Activated naive CD4-positive, alpha-beta T cell treated with anti-CD3 and anti-CD28 coated beads, Interleukin-2, amount 50 U/mL, for 24 hours (primary cell): ENCODE data around the gene PRKCE.

ENCODE experiments used
- H3K27ac Mint-ChIP-seq: one replicate; pipeline ENCODE4 v1.8.0; 2021; ENCODE audit warnings: mild to moderate bottlenecking, mixed read lengths
- H3K27me3 Mint-ChIP-seq: one replicate; pipeline ENCODE4 v1.8.0; 2021; ENCODE audit warnings: mixed read lengths
- H3K36me3 Mint-ChIP-seq: one replicate; pipeline ENCODE4 v1.8.0; 2021; ENCODE audit warnings: mixed read lengths
- H3K4me1 Mint-ChIP-seq: one replicate; pipeline ENCODE4 v1.8.0; 2021; ENCODE audit warnings: mixed read lengths
- H3K4me3 Mint-ChIP-seq: one replicate; pipeline ENCODE4 v1.8.0; 2021; ENCODE audit warnings: mild to moderate bottlenecking, mixed read lengths
- H3K9me3 Mint-ChIP-seq: one replicate; pipeline ENCODE4 v1.8.0; 2021; ENCODE audit warnings: mixed read lengths

The PRKCE gene

GRCh38 chr2:45968946-45969584 is 317.6 kb downstream of the PRKCE start:
- H3K27ac Mint-ChIP-seq = no peak overlapping the region
- H3K4me3 Mint-ChIP-seq = no peak overlapping the region
- H3K27me3 Mint-ChIP-seq = no peaks in the 10 kb centered on the region
- peaks cover 11% of the 10 kb centered on the region for H3K4me1 Mint-ChIP-seq
- no peaks in the 10 kb centered on the region for H3K36me3 Mint-ChIP-seq
- H3K9me3 Mint-ChIP-seq = no peaks in the 10 kb centered on the region

GRCh38 chr2:45973426-45973825 is 322.0 kb downstream of the PRKCE start:
- H3K4me3 Mint-ChIP-seq = no peak overlapping the region
- H3K36me3 Mint-ChIP-seq = no peaks in the 10 kb centered on the region
- H3K27me3 Mint-ChIP-seq = no peaks in the 10 kb centered on the region
- no peak overlapping the region for H3K27ac Mint-ChIP-seq
- no peaks in the 10 kb centered on the region for H3K9me3 Mint-ChIP-seq
- H3K4me1 Mint-ChIP-seq = no peaks in the 10 kb centered on the region

GRCh38 chr2:45974056-45974455 is 322.6 kb downstream of the PRKCE start:
- H3K27ac Mint-ChIP-seq = no peak overlapping the region
- H3K27me3 Mint-ChIP-seq = no peaks in the 10 kb centered on the region
- H3K4me3 Mint-ChIP-seq = no peak overlapping the region
- no peaks in the 10 kb centered on the region for H3K4me1 Mint-ChIP-seq
- no peaks in the 10 kb centered on the region for H3K9me3 Mint-ChIP-seq
- no peaks in the 10 kb centered on the region for H3K36me3 Mint-ChIP-seq

- no peaks in the 10 kb centered on the region for H3K36me3 Mint-ChIP-seq
- no peaks in the 10 kb centered on the region for H3K9me3 Mint-ChIP-seq
- H3K27ac Mint-ChIP-seq = no peak overlapping the region
- no peaks in the 10 kb centered on the region for H3K4me1 Mint-ChIP-seq
- H3K27me3 Mint-ChIP-seq = no peaks in the 10 kb centered on the region
- H3K4me3 Mint-ChIP-seq = no peak overlapping the region
Measured at GRCh38 chr2:45974762-45975408, 323.4 kb downstream of the PRKCE start.

GRCh38 chr2:45975752-45976517 is 324.5 kb downstream of the PRKCE start:
- H3K4me1 Mint-ChIP-seq = no peaks in the 10 kb centered on the region
- no peaks in the 10 kb centered on the region for H3K27me3 Mint-ChIP-seq
- H3K9me3 Mint-ChIP-seq = no peaks in the 10 kb centered on the region
- no peak overlapping the region for H3K4me3 Mint-ChIP-seq
- H3K36me3 Mint-ChIP-seq = no peaks in the 10 kb centered on the region
- no peak overlapping the region for H3K27ac Mint-ChIP-seq

- no peak overlapping the region for H3K4me3 Mint-ChIP-seq
- no peak overlapping the region for H3K27ac Mint-ChIP-seq
- H3K9me3 Mint-ChIP-seq = no peaks in the 10 kb centered on the region
- no peaks in the 10 kb centered on the region for H3K27me3 Mint-ChIP-seq
- H3K36me3 Mint-ChIP-seq = no peaks in the 10 kb centered on the region
- no peaks in the 10 kb centered on the region for H3K4me1 Mint-ChIP-seq
Measured at GRCh38 chr2:45978302-45978859, 326.9 kb downstream of the PRKCE start.

GRCh38 chr2:45979065-45979464 is 327.6 kb downstream of the PRKCE start:
- H3K9me3 Mint-ChIP-seq = no peaks in the 10 kb centered on the region
- H3K4me3 Mint-ChIP-seq = no peak overlapping the region
- H3K4me1 Mint-ChIP-seq = no peaks in the 10 kb centered on the region
- no peaks in the 10 kb centered on the region for H3K27me3 Mint-ChIP-seq
- H3K36me3 Mint-ChIP-seq = no peaks in the 10 kb centered on the region
- no peak overlapping the region for H3K27ac Mint-ChIP-seq

GRCh38 chr2:45980161-45980865 is 328.8 kb downstream of the PRKCE start:
- Mint-ChIP-seq H3K27me3 (no peaks in the 10 kb centered on the region), H3K4me1 (no peaks in the 10 kb centered on the region), H3K9me3 (no peaks in the 10 kb centered on the region), H3K4me3 (no peak overlapping the region), H3K36me3 (no peaks in the 10 kb centered on the region), H3K27ac (no peak overlapping the region)

- H3K27me3 Mint-ChIP-seq = no peaks in the 10 kb centered on the region
- no peaks in the 10 kb centered on the region for H3K4me1 Mint-ChIP-seq
Measured at GRCh38 chr2:45981384-45981930, 330.0 kb downstream of the PRKCE start.

GRCh38 chr2:45982096-45982495 is 330.6 kb downstream of the PRKCE start:
- no peaks in the 10 kb centered on the region for H3K27me3 Mint-ChIP-seq
- H3K9me3 Mint-ChIP-seq = no peaks in the 10 kb centered on the region
- no peaks in the 10 kb centered on the region for H3K4me1 Mint-ChIP-seq
- H3K27ac Mint-ChIP-seq = no peak overlapping the region
- H3K4me3 Mint-ChIP-seq = no peak overlapping the region
- H3K36me3 Mint-ChIP-seq = peaks cover 2% of the 10 kb centered on the region

More at GRCh38 chr2:45981384-45981930, 330.0 kb downstream of the PRKCE start:
- peaks cover 2% of the 10 kb centered on the region for H3K36me3 Mint-ChIP-seq
- no peak overlapping the region for H3K4me3 Mint-ChIP-seq
- H3K9me3 Mint-ChIP-seq = no peaks in the 10 kb centered on the region
- no peak overlapping the region for H3K27ac Mint-ChIP-seq

GRCh38 chr2:45983213-45983612 is 331.7 kb downstream of the PRKCE start:
- Mint-ChIP-seq H3K36me3 (peaks cover 2% of the 10 kb centered on the region), H3K4me3 (no peak overlapping the region), H3K27me3 (no peaks in the 10 kb centered on the region), H3K9me3 (no peaks in the 10 kb centered on the region), H3K4me1 (no peaks in the 10 kb centered on the region), H3K27ac (no peak overlapping the region)

GRCh38 chr2:45984366-45984765 is 332.9 kb downstream of the PRKCE start:
- no peak overlapping the region for H3K4me3 Mint-ChIP-seq
- H3K27me3 Mint-ChIP-seq = no peaks in the 10 kb centered on the region
- no peak overlapping the region for H3K27ac Mint-ChIP-seq
- no peaks in the 10 kb centered on the region for H3K9me3 Mint-ChIP-seq
- no peaks in the 10 kb centered on the region for H3K4me1 Mint-ChIP-seq
- H3K36me3 Mint-ChIP-seq = peaks cover 3% of the 10 kb centered on the region

- Mint-ChIP-seq H3K4me1 (no peaks in the 10 kb centered on the region), H3K36me3 (peaks cover 3% of the 10 kb centered on the region), H3K27ac (no peak overlapping the region), H3K4me3 (no peak overlapping the region), H3K9me3 (no peaks in the 10 kb centered on the region), H3K27me3 (no peaks in the 10 kb centered on the region)
Measured at GRCh38 chr2:45984896-45985473, 333.5 kb downstream of the PRKCE start.

GRCh38 chr2:45986509-45986908 is 335.0 kb downstream of the PRKCE start:
- no peak overlapping the region for H3K27ac Mint-ChIP-seq
- H3K4me3 Mint-ChIP-seq = no peak overlapping the region
- H3K27me3 Mint-ChIP-seq = no peaks in the 10 kb centered on the region
- H3K9me3 Mint-ChIP-seq = no peaks in the 10 kb centered on the region
- peaks cover 3% of the 10 kb centered on the region for H3K36me3 Mint-ChIP-seq
- H3K4me1 Mint-ChIP-seq = no peaks in the 10 kb centered on the region

GRCh38 chr2:45987856-45988255 is 336.4 kb downstream of the PRKCE start:
- Mint-ChIP-seq H3K4me3 (no peak overlapping the region), H3K36me3 (peaks cover 3% of the 10 kb centered on the region), H3K4me1 (no peaks in the 10 kb centered on the region), H3K27me3 (no peaks in the 10 kb centered on the region), H3K27ac (no peak overlapping the region), H3K9me3 (no peaks in the 10 kb centered on the region)
